Lower leg skin (tissue), 3 donors: ENCODE measurements around the gene SDK2.

ENCODE experiments used
- POLR2A ChIP-seq, 2 donors: fragments of 450-650 bp; IDR thresholded peaks; one replicate each; pipeline ENCODE4 v1.6.1; 2016 to 2017; ENCODE audit warnings: antibody characterized with exemption in 2 of 2, mild to moderate bottlenecking in 1 of 2, moderate library complexity in 1 of 2
- TF ChIP-seq, protein P1 (sequence below), 3 donors: fragments of 450-650 bp; IDR thresholded peaks; one replicate each; pipeline ENCODE4 v1.5.1; 2016; ENCODE audit warnings: antibody characterized with exemption in 3 of 3, mild to moderate bottlenecking in 3 of 3, moderate library complexity in 2 of 3

DNA sequence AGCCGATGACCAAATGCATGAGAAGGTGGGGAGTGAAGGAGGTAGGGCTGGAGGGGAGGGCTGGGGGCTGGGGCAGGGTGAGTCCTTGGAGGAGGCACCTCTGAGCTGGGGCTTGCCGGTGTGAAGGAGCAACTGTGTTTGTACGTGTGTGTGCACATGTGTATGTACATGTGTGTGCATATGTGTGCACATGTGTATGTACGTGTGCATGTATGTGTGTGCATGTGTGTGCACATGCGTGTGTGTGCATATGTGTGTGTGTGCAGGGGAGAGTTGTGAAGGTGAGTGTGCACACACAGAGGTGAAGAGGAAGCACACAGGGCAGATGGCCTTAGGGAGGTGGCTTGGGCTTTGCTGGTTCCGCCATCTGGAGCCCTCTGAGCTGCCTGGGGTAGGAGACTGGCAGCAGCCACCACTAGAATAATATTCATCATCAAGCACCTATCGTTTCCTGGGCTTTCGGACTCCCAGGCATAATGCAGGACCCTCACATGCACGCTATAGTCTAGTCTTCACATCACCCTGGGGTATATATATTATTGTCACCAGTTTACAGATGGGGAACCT is 211.5 kb downstream of the SDK2 start:
- no peak for TF ChIP-seq POLR2A (IDR thresholded peaks at IDR 0.05)
- TF ChIP-seq, protein P1, sequence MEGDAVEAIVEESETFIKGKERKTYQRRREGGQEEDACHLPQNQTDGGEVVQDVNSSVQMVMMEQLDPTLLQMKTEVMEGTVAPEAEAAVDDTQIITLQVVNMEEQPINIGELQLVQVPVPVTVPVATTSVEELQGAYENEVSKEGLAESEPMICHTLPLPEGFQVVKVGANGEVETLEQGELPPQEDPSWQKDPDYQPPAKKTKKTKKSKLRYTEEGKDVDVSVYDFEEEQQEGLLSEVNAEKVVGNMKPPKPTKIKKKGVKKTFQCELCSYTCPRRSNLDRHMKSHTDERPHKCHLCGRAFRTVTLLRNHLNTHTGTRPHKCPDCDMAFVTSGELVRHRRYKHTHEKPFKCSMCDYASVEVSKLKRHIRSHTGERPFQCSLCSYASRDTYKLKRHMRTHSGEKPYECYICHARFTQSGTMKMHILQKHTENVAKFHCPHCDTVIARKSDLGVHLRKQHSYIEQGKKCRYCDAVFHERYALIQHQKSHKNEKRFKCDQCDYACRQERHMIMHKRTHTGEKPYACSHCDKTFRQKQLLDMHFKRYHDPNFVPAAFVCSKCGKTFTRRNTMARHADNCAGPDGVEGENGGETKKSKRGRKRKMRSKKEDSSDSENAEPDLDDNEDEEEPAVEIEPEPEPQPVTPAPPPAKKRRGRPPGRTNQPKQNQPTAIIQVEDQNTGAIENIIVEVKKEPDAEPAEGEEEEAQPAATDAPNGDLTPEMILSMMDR (IDR thresholded peaks at IDR 0.05): no peak
